Suppressor macrophage treated with lipopolysaccharide for 1 hour (primary cell): ENCODE measurements around the gene A2M.
"Not testable (repeated sequence)": the region's sequence is repeated elsewhere in the genome, so short reads cannot be mapped to it uniquely, and the experiment has no call there.

Experiments
- DNase-seq, 3 donors: peaks; one replicate each; pipeline ENCODE4 v3.0.0-alpha.2; 2020 to 2022

The A2M gene

GRCh38 chr12:9115731-9116559, at the start of gene A2M:
TSS of gene A2M (minus strand) at chr12:9115919. CDS start at chr12:9115849, 70 bp downstream.
- DNase-seq, result peak; percentile 65 to 77 (median 69)

- no peak for DNase-seq
Measured at GRCh38 chr12:9163392-9163791, 47.7 kb upstream of the A2M start.

- DNase-seq, result peak; percentile 41 to 60 (median 55)
Measured at GRCh38 chr12:9156119-9156518, 40.4 kb upstream of the A2M start.

GRCh38 chr12:9149372-9149771, 33.7 kb upstream of the A2M start:
- no peak for DNase-seq

- DNase-seq, result peak; percentile 43 to 73 (median 65)
Measured at GRCh38 chr12:9148926-9149325, 33.2 kb upstream of the A2M start.

GRCh38 chr12:9147461-9147860, 31.7 kb upstream of the A2M start:
- DNase-seq, result peak; percentile 80 to 89 (median 81)

GRCh38 chr12:9144730-9145106, 29.0 kb upstream of the A2M start:
- peak in 2 of 3 donors; percentile 54 to 63 for DNase-seq

GRCh38 chr12:9143929-9144729, 28.4 kb upstream of the A2M start:
- DNase-seq, result peak; percentile 43 to 49 (median 47)

- no peak for DNase-seq
Measured at GRCh38 chr12:9143137-9143536, 27.4 kb upstream of the A2M start.

- DNase-seq, result not testable (repeated sequence)
Measured at GRCh38 chr12:9139588-9140290, 24.0 kb upstream of the A2M start.

GRCh38 chr12:9135903-9136310, 20.2 kb upstream of the A2M start:
- no peak for DNase-seq

GRCh38 chr12:9134981-9135628, 19.4 kb upstream of the A2M start:
- peak in 1 of 3 donors; percentile 31 for DNase-seq

- no peak for DNase-seq
Measured at GRCh38 chr12:9133216-9133916, 17.6 kb upstream of the A2M start.

GRCh38 chr12:9132008-9132535, 16.4 kb upstream of the A2M start:
- DNase-seq, result no peak

GRCh38 chr12:9130244-9130643, 14.5 kb upstream of the A2M start:
- no peak for DNase-seq

- no peak for DNase-seq
Measured at GRCh38 chr12:9127936-9128663, 12.4 kb upstream of the A2M start.

- DNase-seq, result no peak
Measured at GRCh38 chr12:9127484-9127883, 11.8 kb upstream of the A2M start.

GRCh38 chr12:9124383-9125031, 8.8 kb upstream of the A2M start:
- DNase-seq, result no peak

GRCh38 chr12:9123781-9124382, 8.2 kb upstream of the A2M start:
- no peak for DNase-seq

- DNase-seq, result no peak
Measured at GRCh38 chr12:9122091-9122609, 6.4 kb upstream of the A2M start.
